OCI-LY3 (cell line): ENCODE measurements around the gene STARD13.
"Not testable (repeated sequence)": the region's sequence is repeated elsewhere in the genome, so short reads cannot be mapped to it uniquely, and the experiment has no call there.

Source experiments
- H2AFZ ChIP-seq: fragments of 200-600, 300-600 bp; shearing (Covaris generic); 2 replicates; pipeline ENCODE4 v1.6.0; 2014; ENCODE audit warnings: antibody characterized with exemption, low read depth, low read length
- H3K27ac ChIP-seq: fragments of 200-600, 300-600 bp; sonication (generic); 2 replicates; pipeline ENCODE4 v1.5.1; 2014; ENCODE audit warnings: mild to moderate bottlenecking, low read length, moderate library complexity, mixed read lengths
- H3K27me3 ChIP-seq: fragments of 200-600, 300-600 bp; sonication (generic); 2 replicates; pipeline ENCODE4 v1.6.1; 2014; ENCODE audit warnings: low read depth, low read length, mixed read lengths
- H3K36me3 ChIP-seq: fragments of 200-600, 300-600 bp; sonication (generic); replicated peaks from 2 replicates; pipeline ENCODE3; 2014; ENCODE audit warnings: low read depth, low read length, mixed read lengths
- H3K4me1 ChIP-seq: fragments of 300-600, 200-600 bp; sonication (generic); 2 replicates; pipeline ENCODE4 v1.6.1; 2014; ENCODE audit warnings: low read length, mixed read lengths
- H3K4me2 ChIP-seq: fragments of 200-600, 300-600 bp; sonication (generic); 2 replicates; pipeline ENCODE4 v1.6.1; 2014; ENCODE audit warnings: low read length, mixed read lengths
- H3K4me3 ChIP-seq: fragments of 300-600, 200-600 bp; sonication (generic); 2 replicates; pipeline ENCODE4 v1.5.1; 2014; ENCODE audit warnings: antibody characterized with exemption, mild to moderate bottlenecking, low read length, moderate library complexity
- H3K79me2 ChIP-seq: fragments of 300-600, 200-600 bp; shearing (Covaris generic); 2 replicates; pipeline ENCODE4 v1.6.1; 2014; ENCODE audit warnings: mild to moderate bottlenecking, low read length, mixed read lengths
- H3K9ac ChIP-seq: fragments of 300-600, 200-600 bp; shearing (Covaris generic); 2 replicates; pipeline ENCODE4 v1.6.0; 2014; ENCODE audit warnings: mild to moderate bottlenecking, low read length, moderate library complexity
- H3K9me3 ChIP-seq: fragments of 200-600, 300-600 bp; shearing (Covaris generic); 2 replicates; pipeline ENCODE4 v1.6.1; 2014; ENCODE audit warnings: low read length, mixed read lengths; ENCODE audit not compliant: insufficient read depth
- H4K20me1 ChIP-seq: fragments of 200-600, 300-600 bp; sonication (generic); 2 replicates; pipeline ENCODE4 v1.6.1; 2016; ENCODE audit warnings: low read length, mixed read lengths; ENCODE audit not compliant: insufficient read depth
- EZH2phosphoT487 ChIP-seq: fragments of 200-600 bp; shearing (Covaris generic); IDR thresholded peaks from 2 replicates; pipeline ENCODE4 v1.6.1; 2018; ENCODE audit warnings: antibody characterized with exemption, mixed run types, low read depth
- TF ChIP-seq, protein P1 (sequence below): fragments of 200-600, 300-600 bp; sonication (generic); IDR thresholded peaks from 2 replicates; pipeline ENCODE4 v1.5.1; 2014; ENCODE audit warnings: antibody characterized with exemption, low read length, low read depth

STARD13 gene

GRCh38 chr13:33180122-33180804 is 105.3 kb downstream of the STARD13 start:
- Histone ChIP-seq H3K27me3 (no peaks in the 10 kb centered on the region; the same call in 1 of the 2 replicates), H3K27ac (no peak overlapping the region), H3K9me3 (no peaks in the 10 kb centered on the region), H3K9ac (no peak overlapping the region), H3K79me2 (no peaks in the 10 kb centered on the region), H4K20me1 (no peaks in the 10 kb centered on the region), H3K36me3 (no peaks in the 10 kb centered on the region), H3K4me3 (no peak overlapping the region), H2AFZ (no peak overlapping the region; the same call in 1 of the 2 replicates), H3K4me1 (no peaks in the 10 kb centered on the region), H3K4me2 (no peak overlapping the region)
- TF ChIP-seq, protein P1, sequence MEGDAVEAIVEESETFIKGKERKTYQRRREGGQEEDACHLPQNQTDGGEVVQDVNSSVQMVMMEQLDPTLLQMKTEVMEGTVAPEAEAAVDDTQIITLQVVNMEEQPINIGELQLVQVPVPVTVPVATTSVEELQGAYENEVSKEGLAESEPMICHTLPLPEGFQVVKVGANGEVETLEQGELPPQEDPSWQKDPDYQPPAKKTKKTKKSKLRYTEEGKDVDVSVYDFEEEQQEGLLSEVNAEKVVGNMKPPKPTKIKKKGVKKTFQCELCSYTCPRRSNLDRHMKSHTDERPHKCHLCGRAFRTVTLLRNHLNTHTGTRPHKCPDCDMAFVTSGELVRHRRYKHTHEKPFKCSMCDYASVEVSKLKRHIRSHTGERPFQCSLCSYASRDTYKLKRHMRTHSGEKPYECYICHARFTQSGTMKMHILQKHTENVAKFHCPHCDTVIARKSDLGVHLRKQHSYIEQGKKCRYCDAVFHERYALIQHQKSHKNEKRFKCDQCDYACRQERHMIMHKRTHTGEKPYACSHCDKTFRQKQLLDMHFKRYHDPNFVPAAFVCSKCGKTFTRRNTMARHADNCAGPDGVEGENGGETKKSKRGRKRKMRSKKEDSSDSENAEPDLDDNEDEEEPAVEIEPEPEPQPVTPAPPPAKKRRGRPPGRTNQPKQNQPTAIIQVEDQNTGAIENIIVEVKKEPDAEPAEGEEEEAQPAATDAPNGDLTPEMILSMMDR = no peak
- no peak for TF ChIP-seq EZH2phosphoT487

GRCh38 chr13:33179463-33179862 is 106.1 kb downstream of the STARD13 start:
- Histone ChIP-seq H3K4me2 (no peak overlapping the region), H3K4me1 (no peaks in the 10 kb centered on the region), H2AFZ (no peak overlapping the region; the same call in 1 of the 2 replicates), H3K27me3 (no peaks in the 10 kb centered on the region; the same call in 1 of the 2 replicates), H4K20me1 (no peaks in the 10 kb centered on the region), H3K9ac (no peak overlapping the region), H3K36me3 (no peaks in the 10 kb centered on the region), H3K9me3 (no peaks in the 10 kb centered on the region), H3K79me2 (no peaks in the 10 kb centered on the region), H3K27ac (no peak overlapping the region), H3K4me3 (no peak overlapping the region)
- no peak for TF ChIP-seq EZH2phosphoT487
- TF ChIP-seq, protein P1 = no peak

- H3K27ac ChIP-seq = no peak overlapping the region
- no peak overlapping the region for H3K4me3 ChIP-seq
- no peaks in the 10 kb centered on the region for H4K20me1 ChIP-seq
- H3K79me2 ChIP-seq = no peaks in the 10 kb centered on the region
- H2AFZ ChIP-seq = no peak overlapping the region
- TF ChIP-seq, protein P1 = no peak
- no peaks in the 10 kb centered on the region; the same call in 1 of the 2 replicates for H3K27me3 ChIP-seq
- no peak overlapping the region for H3K4me2 ChIP-seq
- no peak overlapping the region for H3K9ac ChIP-seq
- H3K36me3 ChIP-seq = no peaks in the 10 kb centered on the region
- H3K9me3 ChIP-seq = no peaks in the 10 kb centered on the region
- H3K4me1 ChIP-seq = no peaks in the 10 kb centered on the region
These were observed 107.2 kb downstream of the STARD13 start for GRCh38 chr13:33178209-33178840.

- not testable (repeated sequence) for H2AFZ ChIP-seq, H3K27me3 ChIP-seq, H3K4me1 ChIP-seq, H3K4me2 ChIP-seq, H3K4me3 ChIP-seq, H4K20me1 ChIP-seq, H3K36me3 ChIP-seq, H3K27ac ChIP-seq, H3K9me3 ChIP-seq, H3K79me2 ChIP-seq, H3K9ac ChIP-seq
These were observed 108.0 kb downstream of the STARD13 start for GRCh38 chr13:33177340-33178208.
